SJSA1 (cell line): Measurements from ENCODE around the gene GIT2. TPM values are rescaled to one million over a fixed set of nuclear protein-coding genes. Genes with fewer than 3 reads are reported as not detected.

Experiments used
- DNase-seq, 2 experiments: peaks; one replicate each; pipeline ENCODE4 v3.0.0-alpha.2; 2015 to 2020; ENCODE audit warnings: low spot score in 2 of 2, low read depth in 1 of 2
- H3K27ac ChIP-seq: fragments of 250-450 bp; sonication (Bioruptor Pico); 2 replicates; pipeline ENCODE4 v1.5.1; 2020; ENCODE audit warnings: mild to moderate bottlenecking, moderate library complexity
- H3K27me3 ChIP-seq: fragments of 250-450 bp; sonication (Bioruptor Pico); replicated peaks from 2 replicates; pipeline ENCODE4 v1.5.1; 2020; ENCODE audit warnings: mild to moderate bottlenecking, moderate library complexity
- H3K36me3 ChIP-seq: fragments of 250-450 bp; sonication (Bioruptor Pico); 2 replicates; pipeline ENCODE4 v1.5.1; 2020; ENCODE audit warnings: mild to moderate bottlenecking
- H3K4me1 ChIP-seq: fragments of 250-450 bp; sonication (Bioruptor Pico); replicated peaks from 2 replicates; pipeline ENCODE4 v1.6.1; 2021; ENCODE audit warnings: mild to moderate bottlenecking
- H3K4me3 ChIP-seq: fragments of 250-450 bp; sonication (Bioruptor Pico); 2 replicates; pipeline ENCODE4 v1.5.1; 2020; ENCODE audit warnings: mild to moderate bottlenecking
- H3K9me3 ChIP-seq: fragments of 250-450 bp; sonication (Bioruptor Pico); replicated peaks from 2 replicates; pipeline ENCODE4 v1.5.1; 2020; ENCODE audit warnings: mild to moderate bottlenecking
- total RNA-seq: library from RNA; depleted of rRNA; stranded (reverse); fragments of >200 nt; shearing (Covaris generic); gene quantifications from 2 replicates; pipeline ENCODE4 v1.2.3, GENCODE V29; 2014; rRNA removed

GIT2 gene, protein sequence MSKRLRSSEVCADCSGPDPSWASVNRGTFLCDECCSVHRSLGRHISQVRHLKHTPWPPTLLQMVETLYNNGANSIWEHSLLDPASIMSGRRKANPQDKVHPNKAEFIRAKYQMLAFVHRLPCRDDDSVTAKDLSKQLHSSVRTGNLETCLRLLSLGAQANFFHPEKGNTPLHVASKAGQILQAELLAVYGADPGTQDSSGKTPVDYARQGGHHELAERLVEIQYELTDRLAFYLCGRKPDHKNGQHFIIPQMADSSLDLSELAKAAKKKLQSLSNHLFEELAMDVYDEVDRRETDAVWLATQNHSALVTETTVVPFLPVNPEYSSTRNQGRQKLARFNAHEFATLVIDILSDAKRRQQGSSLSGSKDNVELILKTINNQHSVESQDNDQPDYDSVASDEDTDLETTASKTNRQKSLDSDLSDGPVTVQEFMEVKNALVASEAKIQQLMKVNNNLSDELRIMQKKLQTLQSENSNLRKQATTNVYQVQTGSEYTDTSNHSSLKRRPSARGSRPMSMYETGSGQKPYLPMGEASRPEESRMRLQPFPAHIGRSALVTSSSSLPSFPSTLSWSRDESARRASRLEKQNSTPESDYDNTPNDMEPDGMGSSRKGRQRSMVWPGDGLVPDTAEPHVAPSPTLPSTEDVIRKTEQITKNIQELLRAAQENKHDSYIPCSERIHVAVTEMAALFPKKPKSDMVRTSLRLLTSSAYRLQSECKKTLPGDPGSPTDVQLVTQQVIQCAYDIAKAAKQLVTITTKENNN
- total RNA-seq, result 23.1 and 29.5 TPM in 2 replicates

DNA sequence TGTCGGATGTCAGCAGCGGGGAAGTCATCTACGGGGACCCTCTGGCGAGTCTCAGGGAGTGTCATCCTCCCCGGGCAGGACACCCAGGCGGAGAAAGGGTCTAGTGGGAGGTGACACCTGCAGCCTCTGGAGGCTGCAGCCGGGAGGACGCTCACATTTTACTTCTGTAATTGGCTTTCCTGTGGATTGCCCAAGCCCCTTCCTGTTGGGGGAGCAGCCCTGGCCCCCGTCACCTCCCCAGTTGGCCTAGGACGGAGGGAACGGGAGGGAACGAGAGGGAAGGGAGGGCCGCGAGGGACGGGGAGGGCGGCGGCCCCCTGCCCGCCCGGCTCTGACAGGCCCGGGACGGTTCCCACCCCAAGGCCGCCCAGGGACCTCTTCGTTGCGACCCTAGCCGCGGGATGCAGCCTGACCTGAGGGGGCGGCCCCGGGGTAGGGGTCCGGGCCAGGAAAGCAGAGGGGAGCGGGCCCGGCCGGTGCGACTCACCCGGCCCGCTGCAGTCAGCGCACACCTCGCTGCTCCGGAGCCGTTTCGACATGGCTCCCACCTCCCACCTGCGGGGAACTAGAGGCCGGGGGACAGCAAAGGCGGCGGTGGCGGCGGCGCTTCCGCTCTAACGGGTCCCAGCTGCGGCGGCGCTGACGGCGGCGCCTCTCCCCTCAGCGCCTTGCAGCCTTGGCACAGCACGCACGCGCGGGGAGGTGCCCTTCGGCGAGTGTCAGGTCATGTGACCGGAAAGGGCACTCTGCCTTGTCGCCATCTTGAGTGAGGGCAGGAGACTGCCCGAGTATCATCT lies at the start of gene GIT2:
Gene GIT2, minus strand, starts transcription at position 683 of the 797 bp plus-strand sequence. Its CDS starts 144 bp downstream, at position 539.
- peak; percentile 86 to 93 for DNase-seq
- Histone ChIP-seq H3K4me3 (peak within 1 kb of the TSS; percentile 82), H3K4me1 (peaks cover 38% of the 10 kb centered on the region), H3K27ac (peak within 1 kb of the TSS; percentile 54), H3K9me3 (no peaks in the 10 kb centered on the region), H3K27me3 (no peaks in the 10 kb centered on the region), H3K36me3 (peaks cover 24% of the 10 kb centered on the region)

DNA sequence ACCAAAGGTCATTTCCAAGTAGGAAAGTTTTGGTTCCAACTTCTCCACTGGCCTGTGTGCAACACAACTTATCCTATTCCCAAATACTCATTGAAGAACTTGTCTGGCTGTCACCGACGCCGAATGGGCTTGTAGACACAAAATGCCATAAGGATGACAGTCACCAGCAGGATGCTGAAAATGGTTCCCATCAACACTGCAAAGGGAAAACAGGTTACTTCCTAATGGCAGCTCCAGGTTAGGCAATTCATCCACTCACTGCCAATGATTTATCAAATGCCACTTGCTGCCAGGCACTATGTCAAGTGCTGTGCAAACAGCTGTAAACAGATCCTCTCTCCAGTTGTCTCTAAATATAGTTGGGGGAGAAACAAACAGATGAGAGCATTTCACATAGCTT lies 46.1 kb upstream of the GIT2 start:
- Histone ChIP-seq H3K27ac (no peak overlapping the region), H3K4me3 (no peak overlapping the region), H3K4me1 (peaks cover 40% of the 10 kb centered on the region), H3K27me3 (no peaks in the 10 kb centered on the region), H3K9me3 (no peaks in the 10 kb centered on the region), H3K36me3 (peaks cover 27% of the 10 kb centered on the region)
- no peak for DNase-seq

DNA sequence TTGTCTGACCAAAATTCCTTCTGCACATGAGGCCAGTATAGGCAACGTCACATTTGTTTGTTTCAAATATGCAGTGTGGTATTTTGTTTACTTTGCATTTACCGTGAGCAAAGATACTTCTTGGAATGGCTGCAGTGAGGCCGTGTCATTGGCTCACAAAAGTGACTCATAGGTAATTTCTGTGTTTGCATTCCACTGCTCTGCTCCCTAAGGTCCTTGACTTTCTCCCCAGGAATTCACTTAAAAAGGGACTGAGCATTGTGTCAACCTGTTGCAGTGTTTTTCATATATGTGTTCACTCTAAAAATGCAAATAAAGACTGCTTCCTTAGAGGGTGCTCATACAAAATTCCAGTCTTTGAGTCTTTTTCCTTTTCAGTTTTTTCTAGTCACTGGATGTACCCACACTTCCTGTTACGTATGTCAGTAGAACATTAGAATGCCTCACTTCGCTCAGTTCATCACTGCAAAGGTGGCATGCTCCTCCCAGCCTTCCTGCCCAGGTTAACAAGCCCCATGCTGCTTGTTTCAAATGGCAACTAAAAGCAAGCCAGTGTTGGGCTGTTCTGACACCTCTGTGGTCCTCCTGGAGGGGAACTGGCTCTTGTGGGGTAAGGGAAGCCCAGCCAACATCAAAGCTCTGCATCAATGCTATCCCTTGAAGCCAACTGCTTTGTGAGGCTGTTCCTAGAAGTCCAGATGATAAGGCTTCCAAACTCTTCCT lies 43.1 kb upstream of the GIT2 start:
- peaks cover 52% of the 10 kb centered on the region for H3K36me3 ChIP-seq
- H3K4me1 ChIP-seq, result peaks cover 37% of the 10 kb centered on the region
- DNase-seq, result peak; percentile 87 to 96
- H3K27me3 ChIP-seq, result no peaks in the 10 kb centered on the region
- H3K9me3 ChIP-seq, result no peaks in the 10 kb centered on the region
- no peak overlapping the region for H3K4me3 ChIP-seq
- peak overlapping the region; percentile 97 for H3K27ac ChIP-seq

DNA sequence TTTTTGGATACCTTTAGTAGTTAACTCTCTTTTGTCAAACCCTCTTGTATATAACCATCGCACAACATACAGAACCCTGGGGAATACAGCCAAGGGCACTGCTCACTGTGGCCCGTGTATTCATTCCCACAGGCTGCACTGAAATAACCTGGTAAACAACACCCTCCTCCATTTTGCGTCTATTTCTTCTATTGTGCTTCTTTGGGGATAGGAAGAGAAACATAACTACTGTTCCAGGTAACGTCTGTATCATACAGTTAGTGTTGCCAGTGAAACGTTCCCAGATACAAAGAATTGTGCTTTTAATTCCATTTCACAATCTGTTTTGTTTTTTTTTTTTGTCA lies 42.5 kb upstream of the GIT2 start:
- Histone ChIP-seq H3K4me1 (peaks cover 37% of the 10 kb centered on the region), H3K36me3 (peaks cover 58% of the 10 kb centered on the region), H3K27me3 (no peaks in the 10 kb centered on the region), H3K4me3 (no peak overlapping the region), H3K27ac (peak overlapping the region; percentile 93), H3K9me3 (no peaks in the 10 kb centered on the region)
- DNase-seq, result no peak

DNA sequence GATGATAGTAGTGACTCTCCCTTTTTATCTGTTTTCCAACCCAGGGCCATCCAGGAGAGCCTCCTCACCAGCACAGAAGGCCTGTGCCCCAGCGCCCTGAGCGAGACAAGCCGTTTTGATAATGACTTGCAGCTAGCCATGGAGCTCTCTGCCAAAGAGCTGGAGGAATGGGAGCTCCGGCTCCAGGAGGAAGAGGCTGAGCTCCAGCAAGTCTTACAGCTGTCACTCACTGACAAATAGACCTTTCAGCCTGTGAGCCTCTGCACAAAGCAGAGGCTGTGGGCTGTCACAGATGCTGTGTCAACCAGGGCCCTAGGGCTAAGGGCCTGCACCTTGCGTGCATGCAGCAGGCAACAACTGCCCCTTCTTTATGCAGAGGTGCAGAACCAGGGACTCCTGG lies 41.1 kb upstream of the GIT2 start:
- Histone ChIP-seq H3K27ac (no peak overlapping the region), H3K4me1 (peaks cover 34% of the 10 kb centered on the region), H3K4me3 (no peak overlapping the region), H3K27me3 (no peaks in the 10 kb centered on the region), H3K9me3 (no peaks in the 10 kb centered on the region), H3K36me3 (peaks cover 65% of the 10 kb centered on the region)
- no peak for DNase-seq

DNA sequence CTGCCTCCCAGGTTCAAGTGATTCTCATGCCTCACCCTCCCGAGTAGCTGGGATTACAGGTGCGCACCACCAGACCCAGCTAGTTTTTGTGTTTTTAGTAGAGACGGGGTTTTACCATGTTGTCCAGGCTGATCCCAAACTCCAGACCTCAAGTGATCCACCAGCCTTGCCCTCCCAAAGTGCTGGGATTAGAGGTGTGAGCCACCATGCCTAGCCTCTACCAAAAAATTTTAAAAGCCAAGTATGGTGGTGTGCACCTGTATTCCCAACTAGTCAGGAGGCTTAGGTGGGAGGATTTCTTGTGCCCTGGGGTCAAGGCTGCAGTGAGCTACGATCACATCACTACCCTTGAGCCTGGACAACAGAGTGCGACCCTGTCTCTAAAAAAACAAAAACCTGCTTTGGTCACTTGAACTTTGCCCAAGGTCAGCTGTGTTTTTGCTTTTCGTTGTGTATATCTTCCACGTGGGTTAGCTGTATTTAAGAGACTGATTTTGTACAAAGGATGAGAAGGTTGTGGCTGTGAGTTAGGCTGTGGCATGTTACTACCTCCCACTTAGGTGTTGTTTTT lies 39.5 kb upstream of the GIT2 start:
- Histone ChIP-seq H3K36me3 (peaks cover 70% of the 10 kb centered on the region), H3K27me3 (no peaks in the 10 kb centered on the region), H3K4me3 (no peak overlapping the region), H3K27ac (no peak overlapping the region), H3K4me1 (peaks cover 29% of the 10 kb centered on the region), H3K9me3 (no peaks in the 10 kb centered on the region)
- no peak for DNase-seq

DNA sequence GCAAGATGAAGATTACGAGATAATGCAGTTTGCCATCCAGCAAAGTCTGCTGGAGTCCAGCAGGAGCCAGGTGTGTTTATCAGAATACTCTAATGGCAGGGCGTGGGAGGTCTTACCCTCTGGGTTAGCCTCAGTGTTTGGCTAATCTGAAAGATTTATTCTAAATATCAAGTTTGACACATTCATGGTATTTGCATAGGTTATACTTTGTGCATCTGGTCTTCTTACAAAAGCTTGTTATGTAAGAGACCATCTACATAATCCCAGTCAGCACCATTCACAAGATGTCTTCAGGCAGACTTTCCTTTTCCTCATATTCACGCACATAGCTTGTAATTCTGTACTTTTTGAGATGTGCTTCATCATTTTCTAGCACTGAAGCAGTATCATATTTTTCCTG lies 37.7 kb upstream of the GIT2 start:
- Histone ChIP-seq H3K4me3 (no peak overlapping the region), H3K27ac (no peak overlapping the region), H3K36me3 (peaks cover 86% of the 10 kb centered on the region), H3K27me3 (no peaks in the 10 kb centered on the region), H3K4me1 (peaks cover 26% of the 10 kb centered on the region), H3K9me3 (no peaks in the 10 kb centered on the region)
- DNase-seq, result no peak

DNA sequence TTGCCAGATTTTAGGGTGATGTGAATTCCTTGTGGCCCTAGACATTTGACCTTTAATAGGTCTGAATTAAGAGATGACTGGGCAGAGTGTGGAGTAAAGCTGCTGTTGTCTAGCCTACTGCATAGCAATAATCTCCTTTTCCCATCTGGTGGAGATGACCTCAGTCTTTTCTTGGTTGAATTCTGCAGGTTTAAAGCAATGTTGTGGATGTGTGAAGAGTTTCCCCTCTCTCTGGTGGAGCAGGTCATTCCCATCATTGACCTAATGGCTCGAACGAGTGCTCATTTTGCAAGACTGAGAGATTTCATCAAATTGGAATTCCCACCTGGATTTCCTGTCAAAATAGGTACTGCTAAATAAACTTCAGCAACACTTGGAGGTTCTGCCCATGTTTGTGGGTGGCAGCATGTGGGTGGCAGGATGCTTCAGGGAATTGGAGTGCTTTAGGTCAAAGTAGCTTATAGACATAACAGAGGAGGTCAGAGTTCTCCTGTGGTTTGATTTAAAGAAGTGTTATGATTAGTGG lies 33.2 kb upstream of the GIT2 start:
- no peaks in the 10 kb centered on the region for H3K9me3 ChIP-seq
- H3K27ac ChIP-seq, result peak overlapping the region; percentile 49; the same call in 1 of the 2 replicates
- H3K4me1 ChIP-seq, result peaks cover 50% of the 10 kb centered on the region
- DNase-seq, result peak in 1 of 2 experiments; percentile 44
- no peaks in the 10 kb centered on the region for H3K27me3 ChIP-seq
- no peak overlapping the region for H3K4me3 ChIP-seq
- peaks cover 79% of the 10 kb centered on the region for H3K36me3 ChIP-seq

DNA sequence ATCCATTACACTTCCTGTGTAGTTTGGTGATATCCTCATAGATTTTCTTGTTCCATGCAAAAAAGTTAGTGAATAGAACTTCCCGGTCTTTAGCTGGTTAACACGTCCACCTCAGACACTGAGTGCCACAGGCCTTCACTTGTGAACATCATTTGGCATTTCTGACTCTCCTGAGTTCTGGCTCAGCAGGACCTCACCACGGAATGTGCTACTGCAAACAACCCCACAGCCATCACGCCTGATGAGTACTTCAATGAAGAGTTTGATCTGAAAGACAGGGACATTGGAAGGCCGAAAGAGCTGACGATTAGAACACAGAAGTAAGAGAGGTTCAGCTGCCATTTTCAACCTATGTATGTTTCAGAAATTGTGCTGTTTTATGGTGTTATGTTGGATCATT lies 32.2 kb upstream of the GIT2 start:
- Histone ChIP-seq H3K4me3 (no peak overlapping the region), H3K27ac (no peak overlapping the region; the same call in 1 of the 2 replicates), H3K27me3 (no peaks in the 10 kb centered on the region), H3K36me3 (peaks cover 80% of the 10 kb centered on the region), H3K4me1 (peaks cover 60% of the 10 kb centered on the region), H3K9me3 (no peaks in the 10 kb centered on the region)
- DNase-seq, result no peak

DNA sequence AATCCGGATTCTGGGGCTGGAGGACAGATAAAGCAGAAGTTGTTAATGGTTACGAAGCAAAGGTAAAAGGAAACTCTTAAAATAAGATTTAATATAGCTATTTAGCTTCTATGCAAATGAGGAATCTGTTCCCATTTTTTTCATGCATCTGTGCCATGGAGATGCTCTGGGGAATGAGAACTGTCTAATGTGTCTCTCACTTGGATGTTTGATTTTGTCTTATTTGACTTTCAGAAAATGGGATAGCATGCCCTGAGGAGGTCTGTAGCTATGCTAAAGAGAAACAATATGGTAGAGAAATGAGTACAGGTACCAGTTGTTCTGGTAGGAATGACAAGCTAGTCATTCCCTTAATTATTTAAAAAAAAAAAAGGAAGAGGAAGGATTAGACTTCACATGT lies 27.9 kb upstream of the GIT2 start:
- Histone ChIP-seq H3K9me3 (no peaks in the 10 kb centered on the region), H3K4me1 (peaks cover 57% of the 10 kb centered on the region), H3K27me3 (no peaks in the 10 kb centered on the region), H3K36me3 (peaks cover 83% of the 10 kb centered on the region), H3K27ac (peak overlapping the region; percentile 34; the same call in 1 of the 2 replicates), H3K4me3 (no peak overlapping the region)
- no peak for DNase-seq

DNA sequence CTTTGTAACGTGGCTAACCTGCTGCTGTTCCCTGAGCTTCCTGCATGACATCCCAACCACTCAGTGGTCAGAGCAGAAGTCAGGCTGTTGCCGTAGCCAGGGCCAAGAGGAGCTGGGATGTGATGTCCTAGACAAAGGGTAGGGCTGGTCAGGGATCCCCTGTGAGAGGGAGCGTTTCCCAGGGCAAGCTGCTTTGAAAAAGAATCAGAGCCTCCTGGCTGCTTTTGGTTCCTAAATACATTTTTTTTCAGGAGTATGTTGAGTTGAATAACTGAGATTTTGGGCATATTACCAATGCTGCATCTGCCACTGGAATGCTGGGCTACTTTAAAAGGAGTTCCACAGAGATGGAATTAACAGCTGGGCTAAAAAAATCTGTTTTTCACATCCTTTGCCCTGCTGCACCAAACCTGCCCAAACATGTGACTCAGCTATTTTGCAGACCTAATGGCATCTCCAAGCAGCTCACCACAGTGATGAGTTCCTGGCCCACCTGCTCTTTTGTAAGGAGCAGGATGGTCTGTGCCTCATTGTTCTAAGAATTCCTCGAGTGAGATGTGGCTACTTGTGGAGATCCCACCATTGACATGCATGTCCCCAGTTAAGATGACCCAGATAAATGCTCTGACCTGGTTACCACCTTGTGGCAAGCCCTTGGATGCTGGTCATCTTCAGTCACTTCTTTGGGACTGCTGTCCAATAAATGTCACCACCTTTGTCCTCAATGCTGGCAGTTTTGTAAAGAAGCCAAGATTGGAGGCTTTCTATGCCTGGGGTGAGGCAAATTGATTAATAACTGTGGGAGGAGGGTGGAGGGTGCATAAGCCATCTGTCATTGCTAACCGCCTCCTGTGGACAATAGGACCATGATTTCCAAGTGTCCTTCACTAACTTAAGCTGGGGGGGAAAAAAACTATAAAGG lies 27.2 kb upstream of the GIT2 start:
- DNase-seq, result no peak
- Histone ChIP-seq H3K27ac (peak overlapping the region; percentile 34; the same call in 1 of the 2 replicates), H3K27me3 (no peaks in the 10 kb centered on the region), H3K9me3 (no peaks in the 10 kb centered on the region), H3K4me3 (no peak overlapping the region), H3K36me3 (peaks cover 83% of the 10 kb centered on the region), H3K4me1 (peaks cover 49% of the 10 kb centered on the region)

DNA sequence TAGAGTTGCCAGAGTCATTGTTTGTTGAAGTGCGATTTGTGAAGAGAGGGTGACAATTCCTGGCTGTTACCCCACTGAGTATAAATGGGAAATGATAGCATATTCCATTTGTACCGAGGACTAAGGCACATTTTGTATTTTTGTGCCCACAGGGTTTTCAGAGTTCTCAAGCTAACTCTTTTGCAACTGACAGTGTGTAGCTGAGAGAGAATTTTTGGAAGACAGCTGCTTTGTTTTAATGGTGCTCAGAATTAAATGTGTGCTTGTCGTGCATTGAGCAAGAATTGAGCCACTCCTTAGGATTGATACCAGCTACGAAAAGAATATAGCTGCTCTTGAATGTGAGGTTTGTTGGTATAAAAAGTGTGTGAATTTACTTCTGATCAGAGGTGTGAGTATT lies 24.8 kb upstream of the GIT2 start:
- no peaks in the 10 kb centered on the region for H3K27me3 ChIP-seq
- peaks cover 32% of the 10 kb centered on the region for H3K4me1 ChIP-seq
- no peak overlapping the region for H3K4me3 ChIP-seq
- H3K27ac ChIP-seq, result no peak overlapping the region
- no peak for DNase-seq
- no peaks in the 10 kb centered on the region for H3K9me3 ChIP-seq
- peaks cover 89% of the 10 kb centered on the region for H3K36me3 ChIP-seq
